Measurements from ENCODE around the gene MRPS15.

MRPS15 gene

DNA sequence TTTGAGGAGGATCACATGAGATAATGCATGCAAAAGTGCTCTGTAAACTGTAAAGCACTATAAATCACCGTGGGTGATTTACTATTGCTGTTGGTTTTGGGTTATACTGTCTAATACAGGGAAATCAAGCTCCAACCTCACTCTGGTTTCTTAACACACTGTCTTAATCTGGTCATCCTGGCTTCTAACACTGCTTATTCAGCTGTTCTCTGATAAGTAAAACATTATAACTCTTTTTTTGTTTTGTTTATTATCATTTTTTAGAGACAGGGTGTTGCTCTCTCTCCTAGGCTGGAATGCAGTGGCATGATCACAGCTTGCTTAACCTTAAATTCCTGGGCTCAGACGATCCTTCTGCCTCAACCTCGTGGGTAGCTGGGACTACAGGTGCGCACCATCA, 44.6 kb downstream of the MRPS15 start:
- no peak for DNase-seq (ENCODE audit: low read depth)

DNA sequence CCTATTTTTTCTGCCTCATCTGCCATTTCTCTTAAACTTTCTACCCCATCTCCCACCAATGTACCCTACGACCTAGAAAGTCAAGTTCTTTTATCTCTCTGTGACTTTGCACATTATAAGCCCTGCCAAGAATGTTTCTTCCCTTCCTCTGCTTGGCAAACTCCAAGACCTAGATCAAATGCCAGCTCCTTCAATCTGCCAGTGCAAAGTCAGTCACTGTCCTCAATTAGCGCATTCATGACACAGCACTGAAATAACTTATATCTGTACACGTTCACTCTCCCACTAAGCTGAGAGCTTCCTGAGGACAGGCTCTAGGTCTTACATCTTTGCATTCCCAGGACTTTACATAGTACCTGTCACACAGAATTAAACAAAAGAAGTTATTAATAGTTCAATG, 45.0 kb downstream of the MRPS15 start:
- DNase-seq (ENCODE audit: low read depth): no peak

DNA sequence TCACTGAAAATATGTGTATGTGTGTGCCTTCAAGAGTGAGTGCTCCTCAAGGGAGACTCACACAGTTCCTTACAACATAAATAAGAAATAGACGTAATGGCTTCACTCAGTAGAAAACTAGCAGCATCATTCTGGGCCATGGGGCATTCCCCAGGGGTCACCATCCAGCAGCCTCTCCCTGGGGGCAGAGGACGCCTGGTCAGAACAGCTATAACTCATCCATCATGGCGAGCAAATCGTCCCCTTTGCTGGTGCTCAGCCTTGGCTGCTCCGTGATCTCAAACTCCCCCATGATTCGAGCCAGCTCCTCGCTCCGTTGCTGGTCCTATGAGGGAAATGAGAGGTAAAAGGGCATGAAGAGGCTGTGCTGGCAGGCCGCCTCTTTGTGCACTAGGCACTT, 46.3 kb downstream of the MRPS15 start:
- no peak for DNase-seq (ENCODE audit: low read depth)

DNA sequence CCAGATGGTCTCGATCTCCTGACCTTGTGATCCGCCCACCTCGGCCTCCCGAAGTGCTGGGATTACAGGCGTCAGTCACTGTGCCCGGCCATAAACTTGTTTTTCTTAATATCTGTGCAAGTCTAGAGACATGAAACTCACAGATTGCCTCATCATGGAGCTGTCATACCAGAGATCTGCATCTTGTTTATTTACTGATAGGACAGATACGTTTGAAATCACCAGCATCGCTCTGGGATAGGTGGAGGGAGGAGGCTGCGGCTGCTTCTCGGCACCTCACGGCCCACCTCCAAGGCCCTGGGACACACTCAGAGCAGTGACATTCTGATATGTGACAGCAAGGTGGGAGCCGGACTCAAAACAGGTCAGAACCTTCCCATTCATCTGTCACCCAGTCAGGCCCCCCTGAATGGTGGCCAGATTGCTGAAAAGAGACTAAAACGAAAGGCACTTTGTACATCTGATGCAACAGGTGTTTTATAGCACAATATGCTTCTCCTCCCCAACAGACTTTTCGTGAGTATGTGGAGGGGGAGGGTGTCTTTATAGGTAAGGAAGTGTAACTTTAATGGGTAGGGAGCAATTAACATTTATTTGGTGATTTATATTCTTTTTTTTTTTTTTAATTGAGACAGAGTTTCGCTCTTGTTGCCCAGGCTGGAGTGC, 48.4 kb downstream of the MRPS15 start:
- no peak for DNase-seq (ENCODE audit: low read depth)

DNA sequence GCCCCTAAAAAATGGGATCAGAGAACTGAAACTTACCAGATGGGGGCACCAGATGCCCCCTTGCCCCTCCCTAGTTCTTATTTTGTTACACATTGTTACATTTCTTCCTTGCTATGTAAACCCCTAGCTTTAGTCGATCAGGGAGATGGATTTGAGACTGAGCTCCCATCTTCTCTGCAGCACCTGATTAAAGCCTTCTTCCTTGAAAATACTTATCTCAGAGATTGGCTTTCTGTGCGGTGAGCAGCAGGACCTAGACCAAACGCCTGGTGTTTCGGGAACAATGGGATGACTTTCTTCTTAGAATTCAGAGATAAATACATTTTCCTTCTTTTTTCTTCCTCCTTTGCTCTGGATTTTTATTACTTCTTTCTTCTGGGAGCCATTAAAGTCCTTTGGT, 49.8 kb downstream of the MRPS15 start:
- no peak for DNase-seq (ENCODE audit: low read depth)

DNA sequence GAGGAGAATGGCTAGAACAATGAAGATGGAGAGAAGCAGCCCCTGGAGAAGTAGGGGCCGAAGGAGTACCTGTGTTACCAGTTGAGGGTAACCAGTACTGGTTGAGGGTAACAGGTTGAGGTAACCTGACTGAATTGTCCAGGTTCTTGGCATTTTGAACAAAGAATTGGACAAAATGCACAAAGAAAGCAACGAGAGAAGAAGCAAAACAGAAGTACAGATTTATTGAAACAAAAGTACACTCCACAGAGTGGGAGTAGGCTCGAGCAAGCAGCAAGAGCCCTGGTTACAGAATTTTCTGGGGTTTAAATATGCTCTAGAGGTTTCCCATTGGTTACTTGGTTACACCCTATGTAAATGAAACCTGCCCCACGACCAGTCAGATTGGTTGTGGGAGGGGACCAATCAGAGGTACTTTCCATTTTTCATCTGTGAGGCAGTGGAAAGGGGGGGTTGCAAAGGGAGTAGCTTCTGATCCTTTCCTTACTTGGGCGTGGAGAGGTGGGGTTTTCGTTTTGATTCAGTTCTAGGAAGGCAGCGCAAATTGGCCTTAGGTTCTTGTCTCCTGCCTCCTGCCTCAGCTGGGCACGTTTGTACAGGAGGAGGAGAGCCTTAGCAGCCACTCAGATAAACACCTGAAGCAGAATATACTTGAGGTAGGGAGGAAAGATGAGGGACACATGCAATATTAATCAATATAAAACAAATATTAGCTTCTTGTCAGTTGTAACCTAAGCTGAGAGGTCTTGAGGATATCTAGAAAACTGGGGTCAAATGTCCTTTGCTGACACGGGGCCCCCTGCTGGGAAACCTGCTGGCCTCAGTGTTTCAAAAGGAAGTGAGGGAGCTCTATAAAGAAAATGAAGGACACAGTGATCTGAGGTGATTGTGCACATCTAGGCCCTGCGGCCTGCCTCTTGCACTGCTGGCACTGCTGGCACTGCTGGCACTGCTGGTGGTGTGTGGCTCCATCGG, 52.2 kb downstream of the MRPS15 start:
- DNase-seq (ENCODE audit: low read depth): no peak

DNA sequence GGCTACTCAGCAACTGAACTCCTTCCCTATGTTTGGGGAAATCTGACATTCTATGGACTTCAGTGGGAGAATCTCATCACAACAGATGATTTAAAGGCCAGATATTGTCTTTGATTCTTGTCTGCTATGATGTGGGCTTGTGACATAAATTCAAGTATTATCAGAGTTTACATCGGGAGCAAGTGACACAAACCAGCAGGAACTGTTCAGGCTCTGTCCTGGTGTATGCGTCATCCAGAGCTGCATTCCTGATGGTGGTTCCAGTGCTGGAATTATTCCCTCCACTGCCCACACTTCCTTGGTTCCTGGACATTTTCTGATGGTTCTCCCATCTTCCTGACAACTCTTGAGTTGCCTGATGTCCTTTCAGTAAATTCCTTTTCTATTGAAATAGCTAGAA, 55.7 kb downstream of the MRPS15 start:
- DNase-seq (ENCODE audit: low read depth): no peak

DNA sequence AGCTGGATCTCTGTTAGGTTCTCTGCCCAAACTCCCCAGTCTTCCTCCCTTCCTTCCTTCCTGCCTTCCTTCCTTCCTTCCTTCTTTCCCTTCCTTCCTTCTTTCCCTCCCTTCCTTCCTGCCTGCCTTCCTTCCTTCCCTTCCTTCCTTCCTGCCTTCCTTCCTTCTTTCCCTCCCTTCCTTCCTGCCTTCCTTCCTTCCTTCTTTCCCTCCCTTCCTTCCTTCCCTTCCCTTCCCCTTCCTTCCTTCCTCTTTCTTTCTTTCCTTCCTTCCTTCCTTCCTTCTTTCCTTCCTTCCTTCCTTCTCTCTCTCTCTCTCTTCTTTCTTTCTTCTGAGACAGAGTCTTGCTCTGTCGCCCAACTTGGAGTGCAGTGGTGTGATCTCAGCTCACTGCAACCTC, 57.7 kb downstream of the MRPS15 start:
- DNase-seq (ENCODE audit: low read depth): no peak

All from activated T-helper 1 cell treated with Interleukin-2 at 50 U/mL for 16 hours (primary cell).